GM12878 (cell line): ENCODE data around the gene ZFP90. TPM values are rescaled to one million over a fixed set of nuclear protein-coding genes. Genes with fewer than 3 reads are reported as not detected.
A peak's percentile ranks its signal among the peaks of the same experiment; 100 is the strongest.

Source experiments
- BHLHE40 ChIP-seq, 2 experiments: fragments of 450-650 bp in 1 of 2; IDR thresholded peaks; 2 replicates each; pipeline ENCODE4 v1.6.1; 2011 to 2017; ENCODE audit warnings: low read depth in 2 of 2, borderline replicate concordance in 1 of 2, improper control_type of control experiment in 1 of 2, low read length in 1 of 2, mild to moderate bottlenecking in 1 of 2
- BMI1 ChIP-seq: fragments of 450-650 bp; IDR thresholded peaks from 2 replicates; pipeline ENCODE4 v1.6.1; 2016; ENCODE audit warnings: mild to moderate bottlenecking, moderate library complexity, borderline replicate concordance
- CBFB ChIP-seq: IDR thresholded peaks from 2 replicates; pipeline ENCODE4 v1.6.1; 2016; ENCODE audit warnings: antibody characterized with exemption, low read depth
- CEBPB ChIP-seq, 2 experiments: fragments of 150-350 bp in 1 of 2; IDR thresholded peaks; 2 replicates each; pipeline ENCODE4 v1.6.1; 2012 to 2014; ENCODE audit warnings: low read depth in 2 of 2, low read length in 2 of 2, borderline replicate concordance in 1 of 2, inconsistent platforms in 1 of 2
- DPF2 ChIP-seq: fragments of 450-650 bp; IDR thresholded peaks from 2 replicates; pipeline ENCODE4 v1.6.1; 2017; ENCODE audit warnings: mild to moderate bottlenecking
- EGR1 ChIP-seq, 2 experiments: IDR thresholded peaks; 1 replicate in 1 of 2; 2 replicates in 1 of 2; pipeline ENCODE4 v1.6.1; 2011 to 2012; ENCODE audit warnings: low read depth in 2 of 2, low read length in 2 of 2, borderline replicate concordance in 1 of 2, mild to moderate bottlenecking in 1 of 2, moderate library complexity in 1 of 2
- EZH2 ChIP-seq: IDR thresholded peaks from 2 replicates; pipeline ENCODE4 v1.6.1; 2012; ENCODE audit warnings: low read depth, mild to moderate bottlenecking, control low read depth, inconsistent platforms, low read length, borderline replicate concordance; ENCODE audit not compliant: control insufficient read depth
- HDAC6 ChIP-seq: fragments of 200-600 bp; sonication (generic); IDR thresholded peaks from one replicate; pipeline ENCODE4 v1.8.0; 2017; ENCODE audit warnings: antibody characterized with exemption; ENCODE audit not compliant: unreplicated experiment
- JUNB ChIP-seq: IDR thresholded peaks from 2 replicates; pipeline ENCODE4 v1.6.1; 2016; ENCODE audit warnings: antibody characterized with exemption, mild to moderate bottlenecking
- KLF5 ChIP-seq: fragments of 450-650 bp; IDR thresholded peaks from 2 replicates; pipeline ENCODE4 v1.6.1; 2014; ENCODE audit warnings: mild to moderate bottlenecking; ENCODE audit not compliant: partially characterized antibody
- MAX ChIP-seq: IDR thresholded peaks from 2 replicates; pipeline ENCODE4 v1.6.1; 2012; ENCODE audit warnings: low read depth, low read length, improper control_type of control experiment
- MEF2B ChIP-seq: fragments of 450-650 bp; IDR thresholded peaks from 2 replicates; pipeline ENCODE4 v1.6.1; 2018; ENCODE audit warnings: mild to moderate bottlenecking, moderate library complexity; ENCODE audit not compliant: partially characterized antibody, poor library complexity, severe bottlenecking
- MTA3 ChIP-seq: IDR thresholded peaks from 2 replicates; pipeline ENCODE4 v1.6.1; 2012; ENCODE audit warnings: low read length, inconsistent platforms, borderline replicate concordance
- MXI1 ChIP-seq: fragments of 150-350 bp; IDR thresholded peaks from 2 replicates; pipeline ENCODE4 v1.6.1; 2011; ENCODE audit warnings: low read depth, mild to moderate bottlenecking, inconsistent platforms, low read length, improper control_type of control experiment
- NBN ChIP-seq: fragments of 450-650 bp; IDR thresholded peaks from 2 replicates; pipeline ENCODE4 v1.6.1; 2016
- NFYB ChIP-seq: IDR thresholded peaks from 2 replicates; pipeline ENCODE4 v1.6.1; 2011; ENCODE audit warnings: low read depth, mild to moderate bottlenecking, low read length, improper control_type of control experiment, moderate library complexity; ENCODE audit not compliant: insufficient read depth
- POLR2A ChIP-seq: IDR thresholded peaks from 2 replicates; pipeline ENCODE4 v1.6.1; 2011; ENCODE audit warnings: low read depth, mild to moderate bottlenecking, low read length
- RAD51 ChIP-seq: fragments of 450-650 bp; IDR thresholded peaks from 2 replicates; pipeline ENCODE4 v1.6.1; 2016; ENCODE audit warnings: moderate library complexity, mild to moderate bottlenecking, inconsistent platforms
- SIX5 ChIP-seq: IDR thresholded peaks from 2 replicates; pipeline ENCODE4 v1.6.1; 2011; ENCODE audit warnings: mild to moderate bottlenecking, low read depth, low read length, moderate library complexity; ENCODE audit not compliant: severe bottlenecking
- SP1 ChIP-seq: IDR thresholded peaks from one replicate; pipeline ENCODE4 v1.6.1; 2011; ENCODE audit warnings: low read depth, low read length
- TAF1 ChIP-seq: IDR thresholded peaks from 2 replicates; pipeline ENCODE4 v1.6.1; 2011; ENCODE audit warnings: mild to moderate bottlenecking, low read depth, low read length, borderline replicate concordance
- TARDBP ChIP-seq: IDR thresholded peaks from 2 replicates; pipeline ENCODE4 v1.6.1; 2016; ENCODE audit warnings: borderline replicate concordance
- TCF3 ChIP-seq: IDR thresholded peaks from 2 replicates; pipeline ENCODE4 v1.6.1; 2012; ENCODE audit warnings: low read depth, mild to moderate bottlenecking, low read length, borderline replicate concordance; ENCODE audit not compliant: insufficient read depth
- YY1 ChIP-seq: IDR thresholded peaks from 2 replicates; pipeline ENCODE4 v1.6.1; 2011; ENCODE audit warnings: low read depth, mild to moderate bottlenecking, low read length
- ZNF217 ChIP-seq: fragments of 450-650 bp; IDR thresholded peaks from 2 replicates; pipeline ENCODE4 v1.6.1; 2017; ENCODE audit warnings: antibody characterized with exemption, mild to moderate bottlenecking
- ZZZ3 ChIP-seq: IDR thresholded peaks from 2 replicates; pipeline ENCODE4 v1.6.1; 2011; ENCODE audit warnings: low read depth; ENCODE audit not compliant: control insufficient read depth, insufficient read length
- polyA plus RNA-seq, 11 experiments: library from polyadenylated mRNA; depleted of rRNA in 4 of 11; unstranded in 6 of 11; stranded (reverse) in 5 of 11; fragments of >200 nt; fragmentation: Nextera tagmentation in 4 of 11; fragmentation: Illumina TruSeq in 1 of 11; extraction: Ambion mirVana in 4 of 11; extraction: Trizol in 1 of 11; gene quantifications; 1 replicate in 1 of 11; 2 replicates in 10 of 11; pipeline versions ENCODE4 v1.2.1 to v1.2.3, GENCODE V29; 2011 to 2016; ENCODE audit warnings: inconsistent platforms in 2 of 11, missing spikeins in 2 of 11, low read depth in 1 of 11
- total RNA-seq, 4 experiments: library from RNA; depleted of rRNA in 3 of 4; stranded (reverse); fragments of >200 nt in 3 of 4; fragmentation: Illumina TruSeq in 1 of 4; extraction: Trizol in 1 of 4; gene quantifications; 2 replicates each; pipeline versions ENCODE4 v1.2.1 to v1.2.3, GENCODE V29; 2013 to 2021
- TF ChIP-seq, protein P1 (sequence below): fragments of 450-650 bp; IDR thresholded peaks from 2 replicates; pipeline ENCODE4 v1.6.1; 2017; ENCODE audit warnings: low read depth, mild to moderate bottlenecking, moderate library complexity

The ZFP90 gene
- total and polyA plus RNA-seq, 10 of the 15 experiments (the other 5 are each of a cell fraction or from before 2014, with no cell fraction given): 3.3 to 20.0 (median 15.4) TPM

DNA sequence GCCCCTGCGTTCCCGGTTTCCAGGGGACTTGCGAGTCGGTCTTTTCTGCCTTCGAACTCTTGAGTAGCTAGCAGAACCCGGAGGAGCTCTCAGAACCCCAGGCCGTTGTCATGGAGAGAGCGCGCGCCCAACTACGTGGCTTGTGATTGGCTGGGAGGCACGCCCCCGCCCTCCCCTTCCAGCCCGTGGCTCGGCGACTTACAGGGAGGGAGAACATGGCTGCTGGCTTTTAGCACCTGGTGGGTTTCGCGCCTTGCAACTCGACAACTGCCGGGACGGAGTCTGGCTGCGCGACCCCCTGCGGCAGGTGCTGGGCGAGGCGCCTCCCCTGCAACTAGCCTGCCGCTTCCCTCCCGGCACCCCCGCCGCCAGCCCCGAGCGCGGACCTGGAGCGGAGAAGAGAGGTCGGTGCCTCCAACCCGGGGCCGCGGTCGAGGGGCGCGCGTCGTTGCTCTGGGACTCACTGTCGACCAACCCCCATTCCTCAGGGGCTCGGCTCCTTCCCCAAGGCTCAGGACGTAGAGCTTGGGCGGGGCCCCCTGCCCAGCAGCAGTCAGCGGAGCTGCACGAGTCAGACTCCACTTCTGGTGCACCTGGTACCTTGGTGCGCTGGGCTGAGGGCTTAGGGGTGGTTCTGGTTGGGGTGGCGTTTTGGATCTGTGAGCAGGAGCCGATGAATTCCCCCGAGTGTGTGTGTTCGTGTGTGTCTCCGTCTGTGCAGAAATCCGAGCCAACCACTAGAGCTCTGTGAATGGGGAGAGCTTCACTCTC is 9.0 kb upstream of the ZFP90 start (continued):
- TF ChIP-seq, protein P1, sequence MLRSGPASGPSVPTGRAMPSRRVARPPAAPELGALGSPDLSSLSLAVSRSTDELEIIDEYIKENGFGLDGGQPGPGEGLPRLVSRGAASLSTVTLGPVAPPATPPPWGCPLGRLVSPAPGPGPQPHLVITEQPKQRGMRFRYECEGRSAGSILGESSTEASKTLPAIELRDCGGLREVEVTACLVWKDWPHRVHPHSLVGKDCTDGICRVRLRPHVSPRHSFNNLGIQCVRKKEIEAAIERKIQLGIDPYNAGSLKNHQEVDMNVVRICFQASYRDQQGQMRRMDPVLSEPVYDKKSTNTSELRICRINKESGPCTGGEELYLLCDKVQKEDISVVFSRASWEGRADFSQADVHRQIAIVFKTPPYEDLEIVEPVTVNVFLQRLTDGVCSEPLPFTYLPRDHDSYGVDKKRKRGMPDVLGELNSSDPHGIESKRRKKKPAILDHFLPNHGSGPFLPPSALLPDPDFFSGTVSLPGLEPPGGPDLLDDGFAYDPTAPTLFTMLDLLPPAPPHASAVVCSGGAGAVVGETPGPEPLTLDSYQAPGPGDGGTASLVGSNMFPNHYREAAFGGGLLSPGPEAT: 0 out of 2 replicates have a peak, but pooled peaks have one; percentile 39
- no peak for TF ChIP-seq RAD51
- no peak for TF ChIP-seq EZH2
- no peak for TF ChIP-seq TARDBP
- TF ChIP-seq MAX: peak; percentile 86
- no peak for TF ChIP-seq HDAC6
- TF ChIP-seq DPF2: peak; percentile 71
- no peak for TF ChIP-seq MEF2B
- no peak for TF ChIP-seq ZZZ3
- TF ChIP-seq EGR1 (IDR thresholded peaks at IDR 0.05; ENCODE audit: borderline replicate concordance in 1 of 2, low read depth in 2 of 2, low read length in 2 of 2): peak in 1 of 2 experiments; percentile 95; a peak in 2 of 3 replicates
- TF ChIP-seq TAF1: peak; percentile 61; the same call in 1 of the 2 replicates
- TF ChIP-seq CBFB: no peak
- peak; percentile 88 for TF ChIP-seq SP1
- no peak for TF ChIP-seq ZNF217
- peak; percentile 94 for TF ChIP-seq BMI1
- TF ChIP-seq MTA3: no peak
- peak; percentile 81 for TF ChIP-seq NFYB
- TF ChIP-seq JUNB: no peak
- peak; percentile 78 for TF ChIP-seq POLR2A
- TF ChIP-seq CEBPB (IDR thresholded peaks at IDR 0.05; ENCODE audit: borderline replicate concordance in 1 of 2, low read depth in 2 of 2, low read length in 2 of 2): no peak
- TF ChIP-seq YY1: peak; percentile 95
- TF ChIP-seq MXI1: peak; percentile 60; the same call in 1 of the 2 replicates
- peak in 1 of 2 experiments; percentile 37; a peak in 1 of 4 replicates for TF ChIP-seq BHLHE40 (IDR thresholded peaks at IDR 0.05; ENCODE audit: borderline replicate concordance in 1 of 2, low read depth in 2 of 2, low read length in 1 of 2)
- TF ChIP-seq NBN: no peak
- TF ChIP-seq KLF5: no peak
- TF ChIP-seq TCF3: 0 out of 2 replicates have a peak, but pooled peaks have one; percentile 8
- no peak for TF ChIP-seq SIX5
